DMS114 treated with DMSO at 0.1 percent for 48 hours (cell line): ENCODE measurements around the gene PCSK2.
A peak's percentile ranks its signal among the peaks of the same experiment; 100 is the strongest.
"Not testable (repeated sequence)": the region's sequence is repeated elsewhere in the genome, so short reads cannot be mapped to it uniquely, and the experiment has no call there.

Source experiments
- DNase-seq: peaks from one replicate; lab custom pipeline; 2025; ENCODE audit not compliant: unreplicated experiment; lab: John Stamatoyannopoulos, UW

PCSK2 gene, protein sequence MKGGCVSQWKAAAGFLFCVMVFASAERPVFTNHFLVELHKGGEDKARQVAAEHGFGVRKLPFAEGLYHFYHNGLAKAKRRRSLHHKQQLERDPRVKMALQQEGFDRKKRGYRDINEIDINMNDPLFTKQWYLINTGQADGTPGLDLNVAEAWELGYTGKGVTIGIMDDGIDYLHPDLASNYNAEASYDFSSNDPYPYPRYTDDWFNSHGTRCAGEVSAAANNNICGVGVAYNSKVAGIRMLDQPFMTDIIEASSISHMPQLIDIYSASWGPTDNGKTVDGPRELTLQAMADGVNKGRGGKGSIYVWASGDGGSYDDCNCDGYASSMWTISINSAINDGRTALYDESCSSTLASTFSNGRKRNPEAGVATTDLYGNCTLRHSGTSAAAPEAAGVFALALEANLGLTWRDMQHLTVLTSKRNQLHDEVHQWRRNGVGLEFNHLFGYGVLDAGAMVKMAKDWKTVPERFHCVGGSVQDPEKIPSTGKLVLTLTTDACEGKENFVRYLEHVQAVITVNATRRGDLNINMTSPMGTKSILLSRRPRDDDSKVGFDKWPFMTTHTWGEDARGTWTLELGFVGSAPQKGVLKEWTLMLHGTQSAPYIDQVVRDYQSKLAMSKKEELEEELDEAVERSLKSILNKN

DNA sequence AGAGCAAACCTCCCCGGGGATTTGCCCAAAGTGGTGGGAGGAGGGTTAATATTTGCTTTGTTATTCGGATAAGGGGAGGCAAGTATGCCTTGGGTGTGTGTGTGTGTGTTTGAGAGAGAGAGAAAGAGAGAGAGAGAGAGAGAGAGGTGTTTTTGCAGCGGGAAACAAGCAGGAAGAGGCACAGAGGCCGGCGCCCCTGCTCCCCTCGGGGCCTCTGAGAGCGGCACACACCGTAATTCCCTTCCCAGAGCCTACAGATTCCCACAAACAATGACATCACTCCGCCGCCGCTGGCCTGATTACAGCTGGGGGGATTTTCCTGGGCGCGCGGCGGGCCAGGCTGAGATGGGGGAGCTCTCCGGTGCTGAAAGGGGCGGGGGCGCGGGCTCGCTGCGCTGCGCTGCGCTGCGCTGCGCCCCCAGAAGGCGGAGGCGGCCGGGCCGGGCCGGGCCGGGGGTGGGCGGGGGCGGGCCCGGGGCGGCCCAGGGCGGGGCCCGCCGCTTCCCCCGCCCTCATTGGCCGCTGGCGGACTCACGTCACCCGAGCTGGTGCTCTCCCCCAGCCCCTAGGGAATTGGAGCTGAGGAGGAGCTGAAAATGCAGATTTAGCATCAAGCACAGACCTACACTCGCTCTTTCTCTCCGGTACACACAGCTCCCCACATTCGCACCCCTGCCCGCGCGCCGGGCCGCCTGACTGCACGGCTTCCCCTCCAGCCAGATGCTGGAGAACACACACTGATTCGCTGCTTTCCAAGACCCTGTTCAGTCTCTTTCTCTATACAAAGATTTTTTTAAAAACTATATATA is at the start of gene PCSK2:
PCSK2 (plus strand) TSS at position 631 of the 809 bp plus-strand sequence. CDS start 266 bp downstream, outside the sequence.
- no peak for DNase-seq

DNA sequence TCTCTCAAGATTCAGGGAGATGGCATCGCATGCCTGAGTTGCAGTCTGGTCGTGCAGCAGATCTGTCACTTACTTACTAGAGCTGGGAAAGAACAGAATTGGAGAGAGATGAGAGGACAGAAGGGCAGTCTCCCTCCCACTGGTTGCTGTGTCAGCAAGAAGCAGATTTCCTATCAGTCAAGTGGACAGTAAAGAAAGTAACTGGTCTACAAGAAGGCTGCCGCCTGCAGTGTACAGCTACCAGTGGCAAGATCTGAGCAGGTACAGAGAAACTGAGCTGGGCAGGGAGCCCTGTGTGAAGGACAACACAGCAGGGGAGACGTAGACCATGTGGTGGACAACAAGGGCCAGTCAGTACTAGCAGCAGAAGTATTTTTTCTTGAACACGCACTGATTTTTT is 49.5 kb upstream of the PCSK2 start:
- no peak for DNase-seq

DNA sequence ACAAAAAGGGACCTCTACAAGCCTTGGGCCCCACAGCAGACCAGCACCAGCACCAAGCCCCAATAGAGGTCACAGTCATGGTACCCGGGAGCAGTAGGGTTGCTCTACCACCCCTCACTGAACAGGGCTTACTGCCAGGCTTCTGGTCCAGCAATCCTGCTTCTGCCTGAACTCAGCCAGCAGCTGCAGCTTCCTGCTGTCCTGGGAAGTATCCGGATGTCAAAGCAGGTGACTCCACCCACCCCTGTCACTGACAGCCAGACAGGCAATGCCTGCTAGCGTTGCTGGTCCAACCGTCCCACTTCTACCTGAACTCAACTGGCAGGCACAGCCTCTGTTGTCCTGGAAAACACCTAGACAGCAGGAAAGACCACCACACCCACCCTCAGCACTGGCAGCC is 47.0 kb upstream of the PCSK2 start:
- no peak for DNase-seq

DNA sequence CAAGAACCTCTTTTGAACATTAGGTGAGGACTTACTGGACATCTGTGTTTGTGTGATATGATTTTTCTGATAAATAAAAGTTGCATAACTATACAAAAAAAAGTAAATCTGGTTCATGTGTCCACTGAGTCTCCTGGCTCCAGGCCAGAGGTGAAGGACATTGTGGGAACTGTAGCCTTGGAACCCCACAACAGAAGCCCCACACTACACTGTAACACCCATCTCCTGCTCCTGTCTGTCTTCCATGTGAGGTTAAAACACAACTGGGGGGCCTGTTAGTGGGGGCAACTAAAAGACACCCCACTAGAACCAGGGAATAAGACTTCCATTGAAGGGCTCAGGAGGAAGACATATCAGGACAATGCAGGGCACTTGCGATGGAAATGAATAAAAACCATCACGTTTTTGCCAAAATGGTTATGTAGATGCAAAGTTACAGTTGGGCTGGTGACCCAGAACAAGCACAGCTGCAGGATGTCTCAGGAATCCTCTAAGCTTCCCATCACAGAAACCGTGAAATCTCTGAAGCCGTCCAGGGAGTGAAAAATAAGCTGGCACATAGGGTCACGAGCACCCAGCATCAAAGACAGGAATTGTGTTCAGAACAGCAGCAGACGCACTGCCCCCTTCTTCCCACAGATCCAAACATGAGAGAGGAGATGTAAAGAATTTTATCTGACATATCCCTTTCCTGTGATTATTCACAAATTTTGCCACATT is 36.7 kb upstream of the PCSK2 start:
- DNase-seq = no peak

DNA sequence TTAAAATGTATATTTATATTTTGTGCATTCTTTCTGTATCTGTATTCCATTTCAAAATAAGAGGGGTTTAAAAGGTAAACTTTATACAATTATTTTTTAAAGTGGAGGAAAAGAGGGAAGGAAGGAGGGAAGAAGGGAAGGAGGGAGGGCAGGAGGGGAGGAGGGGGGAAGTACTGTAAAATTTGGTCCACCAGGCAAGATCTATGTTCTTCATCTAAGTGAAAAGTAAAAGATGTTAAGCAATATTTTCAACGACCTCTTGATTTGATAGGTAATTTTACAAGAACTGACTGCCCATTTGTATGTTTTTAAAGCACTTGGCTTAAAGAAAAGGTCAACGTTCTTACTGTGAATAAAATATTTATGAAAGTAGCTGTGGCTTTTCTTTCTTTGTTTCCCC is 29.8 kb upstream of the PCSK2 start:
- DNase-seq = no peak

DNA sequence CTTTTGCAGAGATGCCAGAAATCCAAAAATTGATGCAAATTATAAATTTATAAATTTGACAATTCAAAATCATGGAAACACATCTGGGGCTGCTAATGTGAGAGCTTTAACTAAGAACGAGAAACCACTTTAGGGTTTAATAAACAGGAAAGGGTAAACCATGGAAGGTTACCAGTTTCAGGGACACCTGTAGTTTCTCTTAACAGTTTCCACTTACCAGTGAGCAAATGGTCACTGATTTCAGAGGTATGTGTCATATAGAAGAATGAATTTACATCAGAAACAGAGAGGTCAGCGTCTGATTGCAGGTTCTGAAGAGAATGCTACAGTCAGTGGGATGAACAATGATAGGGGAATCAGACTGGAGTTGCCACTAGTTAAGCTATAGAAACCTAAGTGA is 24.8 kb upstream of the PCSK2 start:
- no peak for DNase-seq

DNA sequence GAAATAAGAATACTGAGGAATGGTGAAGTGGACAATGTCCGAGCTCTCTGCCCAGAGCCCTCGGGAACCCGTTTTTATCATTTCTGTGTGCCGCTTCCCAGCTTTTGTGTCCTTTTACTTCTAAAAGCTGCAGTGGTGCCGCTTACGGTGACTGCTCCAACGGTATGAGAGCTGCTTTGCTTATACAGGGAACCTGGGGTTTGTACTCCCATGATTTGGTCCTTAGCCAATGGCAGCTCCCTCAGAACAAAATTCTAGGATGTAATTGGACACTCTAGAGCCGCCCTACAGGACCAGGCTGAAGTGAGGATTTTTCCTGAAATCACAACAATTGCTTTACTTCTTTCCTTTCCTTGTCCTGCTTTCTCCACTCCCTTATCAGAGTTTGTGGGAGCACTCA is 24.2 kb upstream of the PCSK2 start:
- DNase-seq = no peak

DNA sequence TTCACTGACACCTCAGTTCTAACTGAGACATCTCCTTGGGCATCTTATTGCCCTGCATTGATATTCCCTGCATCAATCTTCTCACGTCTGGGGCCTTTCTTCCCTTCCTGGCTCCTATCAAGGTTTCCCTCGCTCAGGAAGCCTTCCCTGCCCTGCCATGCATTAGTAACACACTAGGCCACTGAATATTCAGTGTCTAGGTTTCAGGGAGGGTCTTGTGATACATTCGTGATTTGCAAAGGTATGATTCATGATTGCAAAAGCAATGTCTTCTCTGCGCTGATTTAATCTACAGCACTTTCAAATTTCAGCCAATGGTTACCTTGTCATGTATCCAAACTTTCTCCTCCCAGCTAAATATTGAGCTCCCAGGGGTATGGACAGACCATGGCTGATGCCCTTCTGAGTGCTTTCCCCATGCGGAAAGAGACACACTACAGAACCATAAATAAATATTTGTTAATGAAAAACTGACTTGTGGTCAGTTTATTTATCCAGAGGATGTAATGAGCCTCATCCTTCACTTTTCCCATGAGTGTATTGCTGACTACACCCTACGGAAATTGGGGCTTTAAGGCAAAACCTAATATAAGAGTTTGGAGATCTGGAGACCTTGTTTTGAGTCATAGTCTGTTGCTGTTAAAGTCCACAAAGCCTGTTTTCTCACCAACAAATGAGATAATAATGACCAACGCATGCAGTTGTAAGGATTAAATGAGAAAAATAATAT is 21.6 kb upstream of the PCSK2 start:
- DNase-seq = no peak

DNA sequence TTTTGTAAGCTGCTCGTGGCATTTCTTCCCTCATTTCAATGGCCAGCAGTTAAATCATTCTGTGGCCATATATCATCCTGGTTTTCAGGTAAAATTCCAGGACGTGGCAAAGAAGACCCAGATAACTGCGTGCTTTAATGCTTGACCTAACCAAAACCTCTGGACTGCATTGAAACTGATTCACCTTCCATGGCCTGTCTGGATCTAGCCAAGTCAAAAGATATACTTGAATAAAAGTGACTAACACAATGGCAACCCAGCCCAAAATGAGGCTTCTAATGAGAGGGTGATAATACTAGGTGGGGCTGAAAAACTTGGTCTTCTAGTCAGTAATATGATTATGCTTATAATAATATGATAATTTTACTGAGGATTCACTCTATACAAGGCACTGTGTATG is 16.5 kb upstream of the PCSK2 start:
- DNase-seq = no peak

DNA sequence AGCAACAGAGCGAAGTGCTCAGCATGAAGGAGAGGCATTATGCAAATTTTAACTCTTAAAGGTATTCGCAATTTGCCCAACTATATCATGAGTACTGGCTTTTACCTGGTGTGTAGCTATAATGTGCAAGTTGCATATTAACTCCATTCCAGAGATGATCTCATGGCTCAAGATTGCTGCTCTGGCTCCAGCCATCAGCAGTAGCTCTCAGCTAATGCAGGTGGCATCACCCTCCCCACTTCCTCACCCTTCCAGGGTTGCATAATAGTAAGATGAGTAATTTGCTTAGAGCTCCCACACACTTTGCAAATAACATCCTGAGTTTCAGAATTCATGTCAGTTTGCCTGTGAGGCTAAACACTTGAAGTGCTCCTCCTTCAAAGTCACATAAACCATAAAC is 15.9 kb upstream of the PCSK2 start:
- DNase-seq = no peak

DNA sequence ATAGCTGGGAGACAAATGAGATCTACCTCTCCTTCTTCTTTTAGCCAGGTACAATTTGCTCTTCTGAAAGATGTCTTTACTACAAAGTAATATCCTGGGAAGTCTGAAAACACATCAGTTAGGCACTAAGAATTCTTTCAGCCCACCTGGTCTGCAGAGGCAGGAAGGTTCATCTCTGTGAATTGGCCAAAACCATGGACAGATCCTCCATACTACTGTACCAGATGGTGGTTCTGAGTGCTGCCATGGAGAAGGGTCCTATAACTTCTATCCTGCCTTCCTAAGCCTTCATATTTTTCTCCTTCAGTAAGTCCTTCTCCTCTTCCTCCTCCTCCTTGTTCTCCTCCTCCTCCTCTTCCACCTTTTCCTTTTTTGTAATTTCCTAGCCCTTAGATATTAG is 11.7 kb upstream of the PCSK2 start:
- DNase-seq = no peak

DNA sequence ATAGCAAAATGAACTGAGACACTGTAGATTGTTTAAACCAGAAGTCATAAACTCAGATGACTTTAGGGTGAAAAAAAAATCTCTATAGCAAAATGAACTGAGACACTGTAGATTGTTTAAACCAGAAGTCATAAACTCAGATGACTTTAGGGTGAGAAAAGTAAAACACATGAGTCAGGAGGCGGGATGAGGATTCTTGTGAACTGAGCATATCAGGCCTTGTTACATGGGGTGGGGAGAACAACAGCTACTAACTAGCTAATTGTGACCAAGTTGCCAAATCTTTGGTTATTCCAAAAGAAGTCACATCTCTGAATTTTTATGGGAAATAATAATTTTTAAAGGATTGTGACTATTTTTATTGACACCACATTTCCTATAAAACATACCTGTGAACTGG is 7.0 kb upstream of the PCSK2 start:
- not testable (repeated sequence) for DNase-seq

DNA sequence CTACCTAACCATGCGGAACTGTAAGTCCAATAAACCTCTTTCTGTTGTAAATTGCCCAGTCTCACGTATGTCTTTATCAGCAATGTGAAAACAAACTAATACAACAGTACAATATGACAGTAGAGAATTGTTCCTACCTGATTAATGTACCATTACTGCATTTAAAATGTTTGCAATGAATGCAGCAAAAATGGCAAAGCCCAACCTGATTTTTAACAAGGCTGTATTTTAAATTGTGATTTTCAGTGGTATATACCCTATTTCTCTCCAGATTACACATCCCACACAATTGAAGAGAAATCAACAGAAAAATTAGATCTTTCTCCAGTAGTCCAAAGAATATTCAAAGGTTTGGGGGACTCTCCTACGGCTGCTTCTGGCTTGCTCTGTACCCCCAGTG is 3.3 kb upstream of the PCSK2 start:
- no peak for DNase-seq

DNA sequence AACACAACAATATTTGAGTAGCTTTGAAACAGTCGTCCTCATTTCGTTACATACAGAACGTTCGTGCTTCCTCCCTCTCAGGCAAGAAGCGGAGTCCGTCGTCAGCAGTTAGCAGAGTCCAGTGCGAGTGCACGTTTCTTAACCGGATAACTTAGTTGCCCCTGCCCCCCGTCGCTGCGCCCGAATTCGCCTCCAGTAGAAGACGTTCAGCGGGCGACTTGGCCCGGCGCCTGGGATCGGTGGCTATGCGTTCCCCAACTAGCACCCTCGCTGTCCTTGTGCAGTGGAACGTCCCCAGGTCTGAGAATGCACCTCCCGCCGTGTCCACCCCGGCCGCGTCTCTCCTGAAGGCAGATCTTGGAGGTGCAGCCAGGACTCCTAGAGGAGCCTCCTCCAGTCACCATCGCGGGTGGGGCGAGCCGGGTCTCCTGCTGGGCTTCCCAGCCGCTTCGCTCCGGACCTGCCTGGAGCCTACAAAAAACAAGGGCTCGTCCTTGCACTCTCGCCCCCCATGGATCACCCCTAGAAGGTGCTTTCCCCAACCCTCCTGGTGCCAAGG is 910 bp upstream of the PCSK2 start:
- DNase-seq = peak; percentile 11

DNA sequence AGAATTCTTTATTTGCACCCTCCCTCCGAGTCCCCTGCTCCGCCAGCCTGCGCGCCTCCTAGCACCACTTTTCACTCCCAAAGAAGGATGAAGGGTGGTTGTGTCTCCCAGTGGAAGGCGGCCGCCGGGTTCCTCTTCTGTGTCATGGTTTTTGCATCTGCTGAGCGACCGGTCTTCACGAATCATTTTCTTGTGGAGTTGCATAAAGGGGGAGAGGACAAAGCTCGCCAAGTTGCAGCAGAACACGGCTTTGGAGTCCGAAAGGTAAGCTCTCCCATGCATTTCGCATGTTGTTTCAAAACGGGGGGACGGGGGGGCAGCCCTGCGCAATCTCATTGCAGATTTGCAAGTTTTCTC is 357 bp downstream of the PCSK2 start:
- DNase-seq = no peak

DNA sequence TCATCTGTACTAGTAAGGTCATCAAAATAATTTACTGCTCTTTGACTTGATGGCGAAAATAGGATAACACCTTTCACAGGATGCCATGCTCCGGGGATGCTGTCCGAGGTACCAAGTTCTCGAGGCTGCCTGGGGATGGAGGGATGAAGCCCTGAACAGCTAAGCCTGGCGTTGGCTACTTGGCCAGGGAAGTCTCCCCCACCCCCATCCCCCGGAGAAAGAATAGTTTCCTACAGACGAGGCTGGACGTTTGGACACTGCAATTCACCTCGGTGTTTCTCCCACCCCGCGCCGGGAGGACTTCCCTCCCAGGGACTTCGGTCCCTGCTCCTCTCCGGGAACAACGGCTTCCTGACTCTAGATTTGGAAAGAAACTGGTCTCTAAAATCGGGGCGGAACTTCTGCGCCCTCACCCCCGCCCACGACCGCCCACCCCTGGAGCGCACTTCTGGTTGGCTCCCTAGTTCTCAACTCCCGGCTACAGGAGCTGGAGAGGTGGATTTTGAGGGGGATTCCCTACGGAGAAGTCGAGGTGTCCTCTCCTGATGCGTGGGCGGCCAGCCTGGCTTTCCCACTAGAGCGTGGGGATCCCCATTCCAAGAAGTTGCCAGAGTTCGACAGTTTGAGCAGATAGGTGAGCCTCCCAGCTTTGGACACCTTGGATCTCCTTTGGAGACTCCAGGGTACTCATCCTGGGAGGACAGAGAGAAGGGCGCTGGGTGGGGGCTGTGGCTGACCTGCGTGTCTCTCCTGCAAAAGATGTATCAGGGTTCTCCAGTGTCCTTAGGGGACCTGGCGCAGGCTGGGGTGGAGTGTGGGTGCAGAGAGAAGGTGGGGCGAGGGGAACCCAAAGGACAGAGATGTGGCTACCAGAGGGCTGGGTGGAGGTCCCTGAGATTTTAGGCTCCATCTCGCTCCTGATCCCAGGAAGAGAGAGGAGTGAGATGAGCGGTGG is 1.1 kb downstream of the PCSK2 start:
- no peak for DNase-seq

DNA sequence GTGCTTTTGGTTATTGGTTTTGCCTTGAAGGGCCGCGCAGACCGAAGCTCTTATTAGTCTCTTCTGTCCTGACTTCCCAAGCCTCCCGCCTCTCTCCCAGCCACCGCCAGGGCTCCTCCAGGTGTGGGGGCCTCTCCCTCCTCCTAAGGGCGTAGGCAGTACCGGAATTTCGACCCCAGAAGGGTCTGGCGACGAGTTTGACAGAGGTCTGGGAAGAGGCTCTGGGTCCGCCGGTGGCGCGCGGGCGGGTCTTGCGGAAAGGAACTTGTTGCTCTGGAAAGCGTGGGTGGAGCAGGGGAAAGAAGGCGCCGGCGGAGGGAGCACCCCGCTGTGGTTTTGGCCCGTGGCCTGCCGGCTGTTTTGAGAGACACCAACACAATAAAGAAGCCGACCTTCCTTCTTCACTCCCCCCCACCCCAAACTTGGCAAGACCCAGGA is 1.8 kb downstream of the PCSK2 start:
- no peak for DNase-seq

DNA sequence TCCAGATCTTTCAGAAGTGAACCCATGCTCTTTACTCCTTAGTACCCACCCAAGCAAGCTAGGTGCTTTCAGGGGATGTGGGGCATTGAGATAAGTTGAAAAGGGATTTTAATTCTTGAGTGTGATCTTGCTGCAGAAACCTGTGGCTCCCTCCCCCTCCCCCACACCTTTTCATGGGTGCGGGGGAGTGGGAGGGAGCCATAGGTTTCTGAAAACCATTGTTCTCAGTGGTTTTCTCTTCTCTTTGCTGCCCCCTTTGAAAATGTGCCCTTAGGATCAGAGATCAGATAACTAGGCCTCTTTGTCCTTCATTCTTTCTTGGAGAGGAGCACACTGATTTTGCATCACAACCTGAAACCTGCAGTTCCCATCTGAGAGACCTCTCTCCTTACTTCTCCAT is 2.4 kb downstream of the PCSK2 start:
- DNase-seq = no peak

DNA sequence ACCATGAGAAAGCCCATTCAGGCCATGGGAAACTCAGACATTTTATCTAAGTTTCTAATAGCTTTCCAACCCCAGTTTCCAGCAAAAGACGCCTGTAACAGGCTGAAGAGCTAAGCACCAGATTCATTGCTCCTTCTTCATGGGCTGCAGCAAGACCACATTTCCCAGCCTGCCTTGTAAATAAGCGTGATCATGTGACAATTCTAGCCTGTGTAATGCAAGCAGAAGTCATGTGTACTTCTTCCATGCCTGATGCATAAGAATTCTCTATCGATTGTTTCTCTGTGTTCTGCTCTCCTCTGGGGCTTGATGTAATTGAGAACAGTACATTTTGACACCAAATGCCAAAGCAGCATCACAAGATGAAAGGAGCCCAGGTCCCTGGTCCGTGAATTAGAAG is 6.8 kb downstream of the PCSK2 start:
- DNase-seq = no peak
